Measurements from ENCODE around the gene HSD17B14.
A peak's percentile ranks its signal among the peaks of the same experiment; 100 is the strongest.

HSD17B14 gene

GRCh38 chr19:48835734-48836088 lies 580 bp downstream of the HSD17B14 start:
- CTCF ChIA-PET, result interaction anchor here (0.6 kb wide), 1 partner anchor 1008 kb away, joined by 3 read pairs; no protein-coding TSS in a partner anchor
- TF ChIP-seq FOXA1 (IDR thresholded peaks at IDR 0.05) (no peak), L3MBTL2 (conservative IDR thresholded peaks at IDR 0.05) (peak; percentile 10; the same call in 1 of the 2 replicates)
- POLR2A ChIA-PET, result interaction anchor here (0.6 kb wide), 1 partner anchor 190 kb away, joined by 3 read pairs; the partner anchor contains the start of gene CA11
- DNase-seq (ENCODE audit: extremely low spot score), result peak; percentile 76

- POLR2A ChIA-PET, result interaction anchor here (0.8 kb wide), 1 partner anchor 23 kb away, joined by 3 read pairs; no protein-coding TSS in a partner anchor
- CTCF ChIA-PET, result interaction anchor here (0.6 to 1.4 kb wide), 3 partner anchors 38 to 188 kb away, joined by 3 to 5 read pairs (median 4); partner anchors contain the start of gene CA11
- DNase-seq (ENCODE audit: extremely low spot score), result no peak
- TF ChIP-seq SP1 (IDR thresholded peaks at IDR 0.05) (no peak), SUZ12 (IDR thresholded peaks at IDR 0.05) (no peak), L3MBTL2 (conservative IDR thresholded peaks at IDR 0.05) (no peak), TARDBP (IDR thresholded peaks at IDR 0.05) (no peak), FOXM1 (IDR thresholded peaks at IDR 0.05; ENCODE audit: borderline replicate concordance) (no peak), HDGF (IDR thresholded peaks at IDR 0.05; ENCODE audit: borderline replicate concordance) (no peak), LEF1 (IDR thresholded peaks at IDR 0.05; ENCODE audit: borderline replicate concordance) (no peak), FOXK2 (IDR thresholded peaks at IDR 0.05) (no peak), NFRKB (IDR thresholded peaks at IDR 0.05) (no peak), BHLHE40 (IDR thresholded peaks at IDR 0.05; ENCODE audit: borderline replicate concordance) (no peak), FOXA1 (IDR thresholded peaks at IDR 0.05) (no peak), ZNF384 (IDR thresholded peaks at IDR 0.05) (no peak), ARNT (IDR thresholded peaks at IDR 0.05) (no peak), ELF4 (IDR thresholded peaks at IDR 0.05) (no peak), PKNOX1 (IDR thresholded peaks at IDR 0.05) (no peak), CTBP1 (IDR thresholded peaks at IDR 0.05; ENCODE audit: borderline replicate concordance) (no peak)
These were observed 2.3 kb downstream of the HSD17B14 start for GRCh38 chr19:48833977-48834376.

GRCh38 chr19:48833049-48833448 lies 3.2 kb downstream of the HSD17B14 start:
- CTCF ChIA-PET, result interaction anchor here (1.4 to 1.5 kb wide), 2 partner anchors 38 to 45 kb away, joined by 5 to 6 read pairs; no protein-coding TSS in a partner anchor
- DNase-seq (ENCODE audit: extremely low spot score), result no peak
- no peak for TF ChIP-seq LEF1 (IDR thresholded peaks at IDR 0.05; ENCODE audit: borderline replicate concordance)
- TF ChIP-seq FOXM1 (IDR thresholded peaks at IDR 0.05; ENCODE audit: borderline replicate concordance), result no peak
- no peak for TF ChIP-seq L3MBTL2 (conservative IDR thresholded peaks at IDR 0.05)
- no peak for TF ChIP-seq ZNF384 (IDR thresholded peaks at IDR 0.05)
- no peak for TF ChIP-seq PKNOX1 (IDR thresholded peaks at IDR 0.05)
- no peak for TF ChIP-seq BHLHE40 (IDR thresholded peaks at IDR 0.05; ENCODE audit: borderline replicate concordance)
- TF ChIP-seq FOXK2 (IDR thresholded peaks at IDR 0.05), result no peak
- no peak for TF ChIP-seq SUZ12 (IDR thresholded peaks at IDR 0.05)
- no peak for TF ChIP-seq HDGF (IDR thresholded peaks at IDR 0.05; ENCODE audit: borderline replicate concordance)
- TF ChIP-seq FOXA1 (IDR thresholded peaks at IDR 0.05), result no peak
- TF ChIP-seq TARDBP (IDR thresholded peaks at IDR 0.05), result no peak
- no peak for TF ChIP-seq NFRKB (IDR thresholded peaks at IDR 0.05)
- no peak for TF ChIP-seq ELF4 (IDR thresholded peaks at IDR 0.05)
- POLR2A ChIA-PET, result interaction anchor here (0.7 kb wide), 1 partner anchor 39 kb away, joined by 3 read pairs; the partner anchor contains the start of gene PPP1R15A

GRCh38 chr19:48830965-48831364 lies 5.3 kb downstream of the HSD17B14 start:
- ChIA-PET CTCF (interaction anchor here (0.6 to 1.8 kb wide), 2 partner anchors 18 to 395 kb away, joined by 3 to 4 read pairs; no protein-coding TSS in a partner anchor), POLR2A (interaction anchor here (1.3 kb wide), 1 partner anchor 20 kb away, joined by 3 read pairs; the partner anchor contains the start of gene BCAT2)
- TF ChIP-seq SP1 (IDR thresholded peaks at IDR 0.05) (no peak), SUZ12 (IDR thresholded peaks at IDR 0.05) (no peak), FOXA1 (IDR thresholded peaks at IDR 0.05) (no peak), ARNT (IDR thresholded peaks at IDR 0.05) (no peak), ZNF384 (IDR thresholded peaks at IDR 0.05) (no peak), FOXM1 (IDR thresholded peaks at IDR 0.05; ENCODE audit: borderline replicate concordance) (no peak), L3MBTL2 (conservative IDR thresholded peaks at IDR 0.05) (no peak), ELF4 (IDR thresholded peaks at IDR 0.05) (no peak), FOXK2 (IDR thresholded peaks at IDR 0.05) (no peak), CTBP1 (IDR thresholded peaks at IDR 0.05; ENCODE audit: borderline replicate concordance) (no peak), LEF1 (IDR thresholded peaks at IDR 0.05; ENCODE audit: borderline replicate concordance) (no peak), TARDBP (IDR thresholded peaks at IDR 0.05) (no peak), NFRKB (IDR thresholded peaks at IDR 0.05) (no peak), PKNOX1 (IDR thresholded peaks at IDR 0.05) (no peak), HDGF (IDR thresholded peaks at IDR 0.05; ENCODE audit: borderline replicate concordance) (no peak), BHLHE40 (IDR thresholded peaks at IDR 0.05; ENCODE audit: borderline replicate concordance) (no peak)
- DNase-seq (ENCODE audit: extremely low spot score), result no peak

- DNase-seq (ENCODE audit: extremely low spot score), result no peak
- TF ChIP-seq ARNT (IDR thresholded peaks at IDR 0.05) (no peak), FOXK2 (IDR thresholded peaks at IDR 0.05) (no peak), FOXA1 (IDR thresholded peaks at IDR 0.05) (no peak), FOXM1 (IDR thresholded peaks at IDR 0.05; ENCODE audit: borderline replicate concordance) (no peak), CTBP1 (IDR thresholded peaks at IDR 0.05; ENCODE audit: borderline replicate concordance) (no peak), HDGF (IDR thresholded peaks at IDR 0.05; ENCODE audit: borderline replicate concordance) (no peak), SUZ12 (IDR thresholded peaks at IDR 0.05) (no peak), ELF4 (IDR thresholded peaks at IDR 0.05) (no peak), SP1 (IDR thresholded peaks at IDR 0.05) (no peak), TARDBP (IDR thresholded peaks at IDR 0.05) (no peak), BHLHE40 (IDR thresholded peaks at IDR 0.05; ENCODE audit: borderline replicate concordance) (no peak), PKNOX1 (IDR thresholded peaks at IDR 0.05) (no peak)
- CTCF ChIA-PET, result interaction anchor here (0.6 to 1.8 kb wide), 4 partner anchors 12 to 1914 kb away, joined by 3 to 4 read pairs (median 3); no protein-coding TSS in a partner anchor
- POLR2A ChIA-PET, result interaction anchor here (1.3 kb wide), 1 partner anchor 20 kb away, joined by 3 read pairs; the partner anchor contains the start of gene BCAT2
These were observed 6.2 kb downstream of the HSD17B14 start for GRCh38 chr19:48830088-48830487.

All from HEK293T (cell line).